Activated CD4-positive, alpha-beta T cell treated with anti-CD3 and anti-CD28 coated beads, Interleukin-2, amount 10 ng/mL, durations not matched to agents 24 days and 14 days (primary cell): Measurements from ENCODE around the gene DGKZ. TPM values are rescaled to one million over a fixed set of nuclear protein-coding genes. Genes with fewer than 3 reads are reported as not detected.

Source experiments
- DNase-seq: peaks from one replicate; pipeline ENCODE4 v3.0.0; 2022
- H3K27ac Mint-ChIP-seq: one replicate; pipeline ENCODE4 v1.8.0; 2022; ENCODE audit warnings: mild to moderate bottlenecking, mixed read lengths
- H3K27me3 Mint-ChIP-seq: one replicate; pipeline ENCODE4 v1.8.0; 2022; ENCODE audit warnings: mixed read lengths
- H3K36me3 Mint-ChIP-seq: one replicate; pipeline ENCODE4 v1.8.0; 2022; ENCODE audit warnings: low read depth, mild to moderate bottlenecking, mixed read lengths
- H3K4me1 Mint-ChIP-seq: one replicate; pipeline ENCODE4 v1.8.0; 2021; ENCODE audit warnings: mixed read lengths
- H3K4me3 Mint-ChIP-seq: one replicate; pipeline ENCODE4 v1.8.0; 2022; ENCODE audit warnings: mild to moderate bottlenecking, moderate library complexity, mixed read lengths
- H3K9me3 Mint-ChIP-seq: one replicate; pipeline ENCODE4 v1.8.0; 2021; ENCODE audit warnings: mixed read lengths
- intact Hi-C: fragments of 100-400 bp; cut with micrococcal nuclease; formaldehyde crosslinking; loops from one replicate; pipeline ENCODE4 v1.15.1; 2023
- total RNA-seq: library from RNA; stranded (reverse); gene quantifications from 2 replicates; pipeline ENCODE4 v1.2.3, GENCODE V29; 2022

DGKZ gene
- total RNA-seq, 1 donor from 2014 or later, result 87.4 TPM

DNA sequence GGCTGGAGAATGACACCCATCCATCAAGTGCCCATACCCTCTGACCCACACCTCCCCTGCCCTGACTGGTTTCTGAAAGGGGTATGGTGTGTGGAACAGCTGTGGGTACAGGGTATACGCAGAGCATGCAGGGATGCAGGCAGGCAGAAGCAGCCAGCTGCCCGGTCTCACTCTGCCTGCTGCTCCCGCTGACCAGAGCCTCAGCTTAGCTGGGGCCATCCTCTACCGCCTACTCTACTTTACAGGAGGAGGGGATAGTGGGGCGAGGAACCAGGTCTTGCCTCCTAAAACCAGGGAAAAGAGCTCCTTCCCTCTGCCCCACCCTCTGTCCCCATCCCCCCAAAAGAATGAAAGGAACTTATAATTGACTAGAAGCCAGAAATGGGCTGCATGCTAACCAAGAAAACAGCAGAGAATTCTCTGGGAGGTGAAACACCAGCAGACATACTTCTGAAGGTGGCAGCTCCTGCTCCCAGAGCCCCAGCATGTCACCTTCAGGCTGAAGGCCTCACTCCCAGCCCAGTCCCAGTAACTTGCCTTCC lies 57.3 kb downstream of the DGKZ start:
- no peaks in the 10 kb centered on the region for H3K9me3 Mint-ChIP-seq
- peaks cover 31% of the 10 kb centered on the region for H3K36me3 Mint-ChIP-seq
- H3K27ac Mint-ChIP-seq, result no peak overlapping the region
- no peak overlapping the region for H3K4me3 Mint-ChIP-seq
- intact Hi-C loops, result no loop called here
- no peak for DNase-seq
- H3K4me1 Mint-ChIP-seq, result no peaks in the 10 kb centered on the region
- no peaks in the 10 kb centered on the region for H3K27me3 Mint-ChIP-seq

GRCh38 chr11:46407635-46408034 lies 60.4 kb downstream of the DGKZ start:
- H3K27ac Mint-ChIP-seq, result no peak overlapping the region
- H3K9me3 Mint-ChIP-seq, result no peaks in the 10 kb centered on the region
- no peak for DNase-seq
- no peak overlapping the region for H3K4me3 Mint-ChIP-seq
- intact Hi-C loops, result no loop called here
- no peaks in the 10 kb centered on the region for H3K27me3 Mint-ChIP-seq
- H3K4me1 Mint-ChIP-seq, result no peaks in the 10 kb centered on the region
- H3K36me3 Mint-ChIP-seq, result peaks cover 31% of the 10 kb centered on the region

DNA sequence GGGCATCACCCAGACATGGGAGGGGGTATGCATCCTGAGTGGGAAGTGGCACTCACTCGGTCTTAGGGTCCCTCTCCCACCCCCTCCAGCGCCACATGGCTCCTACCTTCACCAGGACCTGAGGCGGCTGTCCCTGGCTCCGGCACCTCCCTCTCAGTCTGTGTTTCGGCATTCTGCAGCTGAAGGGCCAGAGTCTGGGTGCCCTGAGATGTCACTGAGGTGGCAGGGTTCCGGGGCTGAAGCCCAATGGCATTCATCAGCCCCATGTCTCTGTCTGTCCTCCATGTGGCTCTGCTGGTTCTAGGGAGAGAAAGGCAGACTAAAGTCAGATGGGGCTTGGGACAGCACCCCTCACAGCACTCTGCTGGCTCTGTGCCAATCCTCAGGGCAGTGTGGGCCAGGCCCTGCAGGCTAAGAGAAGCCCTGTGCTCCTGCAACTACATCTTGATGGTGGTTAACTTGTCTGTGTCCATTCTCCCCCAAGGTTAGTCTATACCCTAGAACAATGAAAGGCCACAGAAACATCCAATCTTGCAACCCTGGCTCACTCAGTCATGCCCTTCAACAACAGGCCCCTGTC lies 61.2 kb downstream of the DGKZ start:
- Mint-ChIP-seq H3K9me3 (no peaks in the 10 kb centered on the region), H3K27me3 (no peaks in the 10 kb centered on the region), H3K27ac (no peak overlapping the region), H3K4me1 (no peaks in the 10 kb centered on the region), H3K36me3 (peaks cover 32% of the 10 kb centered on the region), H3K4me3 (no peak overlapping the region)
- intact Hi-C loops, result no loop called here
- DNase-seq, result no peak

- no peak for DNase-seq
- Mint-ChIP-seq H3K4me3 (no peak overlapping the region), H3K27me3 (no peaks in the 10 kb centered on the region), H3K9me3 (no peaks in the 10 kb centered on the region), H3K36me3 (peaks cover 36% of the 10 kb centered on the region), H3K4me1 (peaks cover 6% of the 10 kb centered on the region), H3K27ac (no peak overlapping the region)
- intact Hi-C loops, result no loop called here
Observed at GRCh38 chr11:46410021-46410420, 62.8 kb downstream of the DGKZ start.

DNA sequence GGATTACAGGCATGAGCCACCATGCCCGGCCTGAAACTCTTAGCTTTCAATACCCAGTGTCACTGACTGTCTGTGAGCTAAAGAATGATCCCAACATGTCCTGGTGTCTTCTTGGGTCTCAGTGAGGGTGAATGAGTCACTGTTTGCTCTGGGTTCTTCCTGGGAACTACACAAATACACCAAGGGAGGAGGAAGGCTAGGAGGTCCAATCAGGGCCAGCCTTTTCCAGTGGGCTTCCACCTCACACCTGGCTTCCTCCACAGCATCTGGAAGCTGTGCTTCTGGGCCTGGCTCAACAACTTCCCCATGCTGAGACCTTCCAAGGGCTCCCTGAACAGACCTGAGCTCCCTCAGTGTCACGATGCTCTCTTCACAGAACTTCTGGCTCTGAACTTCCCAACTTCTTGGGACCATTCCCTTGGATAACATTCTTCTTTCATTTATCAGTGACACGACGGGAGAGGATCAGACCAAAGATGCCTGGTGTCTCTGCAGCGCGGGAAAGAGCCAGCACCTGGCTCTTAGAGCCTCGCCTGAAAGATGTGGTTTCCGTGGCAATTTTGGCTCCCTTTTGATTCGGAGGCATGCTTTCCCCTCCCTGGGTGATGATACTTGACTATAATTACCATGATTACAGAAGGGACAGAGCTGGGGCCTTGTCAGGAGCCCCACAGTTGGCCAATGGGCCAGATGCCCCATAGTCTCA lies 66.7 kb downstream of the DGKZ start:
- Mint-ChIP-seq H3K36me3 (peaks cover 35% of the 10 kb centered on the region), H3K4me1 (peaks cover 8% of the 10 kb centered on the region)
- no peak for DNase-seq

DNA sequence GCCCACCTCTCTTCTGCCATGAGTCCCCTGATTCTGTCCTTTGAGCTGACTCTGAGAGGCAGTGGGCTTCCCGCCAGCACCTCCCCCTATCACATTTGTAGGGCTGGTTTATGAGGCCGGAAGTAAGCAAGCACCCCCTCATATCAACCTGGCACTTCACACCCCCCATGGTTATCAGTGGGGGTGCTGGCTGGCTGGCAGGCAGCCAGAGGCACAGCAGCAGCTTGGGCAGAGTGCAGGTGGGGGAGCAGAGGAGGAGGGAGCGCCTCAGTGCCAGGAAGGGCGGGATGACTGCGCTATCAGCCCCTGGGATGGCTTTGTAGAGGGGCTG lies 67.2 kb downstream of the DGKZ start:
- H3K36me3 Mint-ChIP-seq, result peaks cover 36% of the 10 kb centered on the region
- H3K27ac Mint-ChIP-seq, result no peak overlapping the region
- H3K27me3 Mint-ChIP-seq, result no peaks in the 10 kb centered on the region
- intact Hi-C loops, result no loop called here
- H3K4me1 Mint-ChIP-seq, result peaks cover 8% of the 10 kb centered on the region
- H3K9me3 Mint-ChIP-seq, result no peaks in the 10 kb centered on the region
- H3K4me3 Mint-ChIP-seq, result no peak overlapping the region
- no peak for DNase-seq

More for the DNA sequence above, 66.7 kb downstream of the DGKZ start:
- intact Hi-C loops, result no loop called here
- Mint-ChIP-seq H3K27ac (no peak overlapping the region), H3K9me3 (no peaks in the 10 kb centered on the region), H3K4me3 (no peak overlapping the region), H3K27me3 (no peaks in the 10 kb centered on the region)

DNA sequence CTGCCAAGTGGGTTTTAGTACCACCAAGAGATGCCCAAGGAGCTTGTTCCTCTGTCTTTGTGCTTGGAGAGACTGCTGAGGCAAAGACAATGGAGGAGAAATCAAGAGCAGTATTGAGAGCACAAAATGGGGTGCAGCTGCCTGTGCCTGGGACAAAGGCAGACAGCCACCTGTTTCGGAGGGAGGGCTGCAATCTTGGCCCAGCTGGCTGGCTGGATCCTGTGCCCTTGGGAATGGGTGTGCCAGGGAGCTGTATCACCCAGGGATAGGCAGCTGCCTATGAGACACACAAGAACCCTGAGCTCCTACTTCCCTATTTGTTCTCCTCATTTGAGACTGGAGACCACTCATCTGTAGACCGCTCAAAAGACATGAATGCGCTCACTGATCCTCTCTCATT lies 67.6 kb downstream of the DGKZ start:
- H3K9me3 Mint-ChIP-seq, result no peaks in the 10 kb centered on the region
- DNase-seq, result no peak
- peaks cover 8% of the 10 kb centered on the region for H3K4me1 Mint-ChIP-seq
- H3K36me3 Mint-ChIP-seq, result peaks cover 33% of the 10 kb centered on the region
- H3K27me3 Mint-ChIP-seq, result no peaks in the 10 kb centered on the region
- intact Hi-C loops, result no loop called here
- H3K4me3 Mint-ChIP-seq, result no peak overlapping the region
- no peak overlapping the region for H3K27ac Mint-ChIP-seq

DNA sequence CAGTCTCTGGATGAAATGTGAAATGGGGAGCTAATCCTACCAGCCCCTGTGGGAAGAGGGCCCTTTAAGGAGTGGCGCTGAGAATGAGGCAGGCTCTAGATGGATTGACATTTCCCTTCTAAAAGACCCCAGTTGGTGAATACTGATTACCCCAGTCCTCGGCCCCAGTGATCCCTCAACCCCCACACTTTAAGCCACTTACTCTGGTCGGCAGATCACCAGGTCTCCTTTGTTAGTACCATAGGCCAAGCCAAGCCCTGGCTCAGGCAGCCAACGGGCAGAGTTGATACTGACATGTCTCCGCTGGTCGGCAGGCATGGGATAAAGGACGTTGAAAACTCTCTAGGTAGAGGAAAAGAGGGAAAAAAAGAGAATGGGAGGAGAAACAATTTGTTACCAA lies 70.4 kb downstream of the DGKZ start:
- DNase-seq, result no peak
- intact Hi-C loops, result no loop called here
- Mint-ChIP-seq H3K9me3 (no peaks in the 10 kb centered on the region), H3K36me3 (peaks cover 32% of the 10 kb centered on the region), H3K27ac (no peak overlapping the region), H3K4me3 (no peak overlapping the region), H3K27me3 (no peaks in the 10 kb centered on the region), H3K4me1 (peaks cover 12% of the 10 kb centered on the region)

DNA sequence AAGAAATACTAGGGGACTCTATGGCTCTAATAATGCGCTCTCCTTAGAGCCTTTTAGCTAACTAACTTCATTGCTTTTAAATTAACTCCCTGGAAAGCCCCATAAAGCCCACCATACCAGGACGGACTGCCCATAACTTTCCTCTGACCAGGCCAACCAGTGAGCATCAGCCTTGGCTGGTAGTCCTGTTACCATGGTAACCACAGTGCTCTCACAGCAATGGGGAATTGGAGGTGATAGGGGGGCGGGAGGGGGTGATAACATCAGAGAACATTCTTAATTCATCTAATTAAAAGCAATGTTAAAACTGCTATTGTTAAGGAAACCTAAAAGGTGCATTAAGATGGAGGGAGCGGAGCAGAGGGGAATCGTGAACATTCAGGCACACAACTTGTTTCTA lies 71.5 kb downstream of the DGKZ start:
- H3K27ac Mint-ChIP-seq, result no peak overlapping the region
- H3K27me3 Mint-ChIP-seq, result no peaks in the 10 kb centered on the region
- peaks cover 13% of the 10 kb centered on the region for H3K4me1 Mint-ChIP-seq
- H3K36me3 Mint-ChIP-seq, result peaks cover 30% of the 10 kb centered on the region
- no peaks in the 10 kb centered on the region for H3K9me3 Mint-ChIP-seq
- H3K4me3 Mint-ChIP-seq, result no peak overlapping the region
- DNase-seq, result no peak
- intact Hi-C loops, result no loop called here

DNA sequence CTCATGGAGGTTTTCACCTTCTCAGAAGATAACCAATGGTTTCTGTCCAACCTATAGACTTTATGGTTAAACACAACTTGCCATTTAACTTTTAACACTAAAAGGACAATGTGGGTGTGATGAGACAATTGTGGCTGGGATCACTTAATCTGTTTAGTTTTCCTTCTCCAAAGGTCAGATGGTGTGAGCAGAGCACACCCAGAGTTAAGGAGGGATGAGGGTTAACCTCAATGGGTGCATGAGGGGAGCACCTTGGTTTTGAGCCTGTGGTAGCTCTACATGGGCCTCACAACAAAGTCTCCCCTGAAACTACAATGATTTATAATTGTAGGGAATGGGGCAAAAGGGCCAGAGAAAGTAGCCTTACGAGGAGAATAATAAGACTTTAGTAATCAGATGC lies 73.2 kb downstream of the DGKZ start:
- Mint-ChIP-seq H3K4me1 (peaks cover 8% of the 10 kb centered on the region), H3K4me3 (no peak overlapping the region), H3K9me3 (no peaks in the 10 kb centered on the region), H3K27ac (no peak overlapping the region), H3K27me3 (no peaks in the 10 kb centered on the region), H3K36me3 (peaks cover 27% of the 10 kb centered on the region)
- intact Hi-C loops, result no loop called here
- no peak for DNase-seq

DNA sequence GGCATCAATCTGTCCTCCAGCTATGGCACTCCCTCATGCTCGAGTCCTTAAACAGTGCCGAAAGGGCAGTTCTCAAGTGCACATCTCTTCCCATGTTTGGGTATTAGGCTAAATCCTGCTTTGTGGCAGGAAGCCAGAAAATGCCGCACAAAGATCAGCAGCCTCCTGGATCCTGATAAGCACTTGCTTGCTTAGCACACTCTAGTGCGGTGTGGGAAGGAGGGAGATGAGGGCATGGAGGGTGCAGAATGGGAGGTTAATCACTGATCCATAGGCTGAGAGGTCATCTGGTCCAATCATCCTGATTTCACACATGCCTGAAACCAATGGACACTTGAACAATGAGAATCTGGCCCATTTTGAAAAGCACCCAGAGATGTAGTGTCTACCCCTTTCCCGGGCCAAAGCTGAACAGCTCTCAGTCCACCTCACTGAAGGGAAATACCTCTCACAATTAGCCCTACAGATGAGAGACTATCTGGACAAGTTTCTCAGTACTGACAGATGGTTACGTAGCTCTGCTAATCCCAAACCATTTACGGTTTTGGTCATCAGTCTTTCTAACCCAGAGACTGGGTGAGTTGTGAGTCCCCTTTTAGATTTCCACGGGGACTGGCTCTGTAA lies 74.1 kb downstream of the DGKZ start:
- H3K36me3 Mint-ChIP-seq, result peaks cover 21% of the 10 kb centered on the region

DNA sequence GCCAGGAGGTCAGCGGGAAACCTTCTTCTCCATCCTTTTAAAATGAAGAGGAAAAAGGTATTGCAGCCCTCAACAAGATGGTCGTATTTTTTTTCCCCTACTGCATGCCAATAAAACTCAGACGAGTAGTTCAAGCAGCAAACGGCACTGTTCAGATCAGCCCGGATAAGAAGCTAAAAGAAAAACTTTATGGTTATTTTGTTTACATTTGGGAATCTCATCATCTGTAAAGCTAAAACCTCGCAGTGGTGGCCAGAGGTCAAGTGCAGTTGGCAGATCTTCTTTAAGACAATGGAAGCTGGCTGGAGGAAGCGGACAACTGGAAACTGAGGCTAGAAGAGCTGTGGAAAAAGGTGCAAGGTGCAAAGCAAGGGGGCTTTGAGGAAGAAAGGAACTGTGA lies 75.3 kb downstream of the DGKZ start:
- intact Hi-C loops, result no loop called here
- no peak overlapping the region for H3K27ac Mint-ChIP-seq
- peaks cover 26% of the 10 kb centered on the region for H3K36me3 Mint-ChIP-seq
- no peaks in the 10 kb centered on the region for H3K27me3 Mint-ChIP-seq
- H3K9me3 Mint-ChIP-seq, result no peaks in the 10 kb centered on the region
- H3K4me1 Mint-ChIP-seq, result peaks cover 8% of the 10 kb centered on the region
- DNase-seq, result no peak
- H3K4me3 Mint-ChIP-seq, result no peak overlapping the region

More for the DNA sequence above, 74.1 kb downstream of the DGKZ start:
- Mint-ChIP-seq H3K9me3 (no peaks in the 10 kb centered on the region), H3K27me3 (no peaks in the 10 kb centered on the region), H3K4me1 (peaks cover 8% of the 10 kb centered on the region), H3K27ac (no peak overlapping the region), H3K4me3 (no peak overlapping the region)
- intact Hi-C loops, result no loop called here
- DNase-seq, result no peak

DNA sequence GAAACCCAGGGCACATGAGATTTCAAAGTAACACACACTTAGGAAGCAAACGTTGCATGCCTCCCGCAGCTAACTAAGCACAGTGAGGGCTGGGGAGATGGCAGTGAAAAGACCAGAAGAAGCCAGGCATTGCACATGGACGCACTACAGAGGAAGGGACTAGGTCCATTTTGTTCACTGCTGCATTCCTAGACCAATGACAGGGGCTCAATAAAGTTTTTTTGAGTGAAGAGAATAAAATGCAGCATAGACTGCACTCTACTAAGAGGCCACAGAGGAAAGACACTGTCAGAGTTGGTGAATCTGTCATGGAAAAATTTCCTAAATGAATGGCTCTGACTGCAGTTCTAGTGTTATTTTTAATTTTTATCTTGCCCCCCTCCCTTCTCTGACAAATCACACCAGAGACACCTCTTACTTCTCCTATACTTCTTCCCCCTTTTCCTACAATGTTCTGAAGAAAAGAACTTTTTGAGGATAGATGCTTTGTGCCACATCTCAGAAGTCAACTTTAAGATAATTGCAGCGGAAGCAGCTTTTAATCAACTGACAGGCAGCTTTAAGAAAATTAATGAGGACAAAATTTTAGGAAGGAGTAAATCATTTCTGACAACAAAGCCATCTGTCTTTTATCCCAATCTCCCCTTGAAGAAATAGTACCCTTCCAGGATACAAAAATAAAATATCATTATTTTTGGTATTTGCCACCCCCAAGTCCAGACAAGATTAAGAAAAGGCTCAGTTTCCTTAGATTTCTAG lies 79.1 kb downstream of the DGKZ start:
- H3K4me3 Mint-ChIP-seq, result no peak overlapping the region

DNA sequence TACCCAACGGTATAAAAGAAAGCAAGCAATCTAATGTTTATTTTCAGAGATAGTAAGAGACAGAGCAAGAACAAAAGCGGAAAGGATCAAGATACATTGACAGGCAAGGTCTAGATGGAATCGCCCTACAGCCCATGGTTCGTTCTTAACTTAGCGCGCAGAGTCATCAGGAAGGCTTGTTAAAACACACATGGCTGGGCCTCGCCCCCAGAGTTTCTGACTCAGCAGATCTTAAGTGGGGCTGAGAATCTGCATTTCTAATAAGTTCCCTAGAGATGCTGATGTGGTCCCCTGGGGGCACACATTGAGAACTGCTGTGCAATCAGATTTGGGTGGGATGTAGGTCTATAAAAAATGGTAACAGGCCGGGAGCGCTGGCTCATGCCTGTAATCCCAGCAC lies 80.1 kb downstream of the DGKZ start:
- peaks cover 2% of the 10 kb centered on the region for H3K4me1 Mint-ChIP-seq
- H3K4me3 Mint-ChIP-seq, result no peak overlapping the region
- no peaks in the 10 kb centered on the region for H3K27me3 Mint-ChIP-seq
- H3K9me3 Mint-ChIP-seq, result no peaks in the 10 kb centered on the region
- intact Hi-C loops, result no loop called here
- peaks cover 28% of the 10 kb centered on the region for H3K36me3 Mint-ChIP-seq
- H3K27ac Mint-ChIP-seq, result no peak overlapping the region
- DNase-seq, result no peak

More for the DNA sequence above, 79.1 kb downstream of the DGKZ start:
- DNase-seq, result no peak
- no peaks in the 10 kb centered on the region for H3K27me3 Mint-ChIP-seq
- intact Hi-C loops, result no loop called here
- H3K27ac Mint-ChIP-seq, result no peak overlapping the region
- H3K36me3 Mint-ChIP-seq, result peaks cover 30% of the 10 kb centered on the region
- H3K4me1 Mint-ChIP-seq, result peaks cover 2% of the 10 kb centered on the region
- H3K9me3 Mint-ChIP-seq, result no peaks in the 10 kb centered on the region
